B cell (primary cell): ENCODE measurements around the gene ECI1. TPM values are rescaled to one million over a fixed set of nuclear protein-coding genes. Genes with fewer than 3 reads are reported as not detected.

Source experiments
- ATAC-seq: fragments of 200-7000 bp; cut with Tn5 transposase; one replicate; pipeline ENCODE4 v1.10.0; 2021; ENCODE audit warnings: low read depth, mild to moderate bottlenecking, moderate number of reproducible peaks, moderate library complexity
- CTCF ChIA-PET: fragments of 350-600 bp; sonication (Branson Sonifier 250); formaldehyde crosslinking; loops from one replicate; lab custom pipeline; 2021; ENCODE audit warnings: antibody characterized with exemption, inconsistent platforms; lab: Charles Lee
- POLR2A ChIA-PET: fragments of 350-600 bp; sonication (Branson Sonifier 250); formaldehyde crosslinking; loops from one replicate; lab custom pipeline; 2021; ENCODE audit warnings: antibody characterized with exemption; lab: Charles Lee
- DNase-seq: peaks from one replicate; pipeline ENCODE4 v3.0.0; 2013
- H2AFZ ChIP-seq: 2 replicates; pipeline ENCODE4 v1.6.1; 2012; ENCODE audit warnings: mild to moderate bottlenecking, low read depth, low read length; ENCODE audit not compliant: insufficient read depth, poor library complexity, severe bottlenecking
- H3K27ac ChIP-seq, 2 donors: 1 replicate in 1 of 2; 2 replicates in 1 of 2; pipeline ENCODE4 v1.5.1; 2012 to 2013; ENCODE audit warnings: low read length in 2 of 2, mild to moderate bottlenecking in 2 of 2, moderate library complexity in 1 of 2
- H3K27me3 ChIP-seq, 4 experiments: fragments of 200-600 bp in 1 of 4; sonication (generic) in 1 of 4; replicated peaks in 1 of 4; 1 replicate in 2 of 4; 2 replicates in 2 of 4; pipeline versions ENCODE4 v1.6.1 to v1.7.0; 2013 to 2016; ENCODE audit warnings: low read length in 3 of 4, mild to moderate bottlenecking in 2 of 4, mixed read lengths in 1 of 4, moderate library complexity in 1 of 4; ENCODE audit not compliant: insufficient read depth in 4 of 4, control insufficient read depth in 3 of 4; ENCODE audit errors: control extremely low read depth in 1 of 4
- H3K36me3 ChIP-seq, 2 experiments: replicated peaks in 1 of 2; 1 replicate in 1 of 2; 2 replicates in 1 of 2; pipeline versions ENCODE4 v1.6.1 to v1.7.1; 2013; ENCODE audit warnings: low read length in 1 of 2; ENCODE audit not compliant: insufficient read depth in 2 of 2, control insufficient read depth in 1 of 2; ENCODE audit errors: control extremely low read depth in 1 of 2, extremely low read depth in 1 of 2
- H3K4me1 ChIP-seq, 2 donors: fragments of 200-600 bp in 1 of 2; sonication (generic) in 1 of 2; 1 replicate in 1 of 2; 2 replicates in 1 of 2; pipeline versions ENCODE4 v1.5.1 to v1.6.1; 2013 to 2017; ENCODE audit warnings: low read length in 2 of 2; ENCODE audit not compliant: control insufficient read depth in 2 of 2, insufficient read depth in 2 of 2
- H3K4me2 ChIP-seq: replicated peaks from 2 replicates; pipeline ENCODE3; 2012; ENCODE audit warnings: mild to moderate bottlenecking, low read depth, low read length; ENCODE audit not compliant: poor library complexity, severe bottlenecking
- H3K4me3 ChIP-seq, 5 experiments: fragments of 200-600 bp in 1 of 5; sonication (generic) in 1 of 5; 1 replicate in 3 of 5; 2 replicates in 2 of 5; pipeline versions ENCODE4 v1.5.1 to v1.7.0; 2011 to 2016; ENCODE audit warnings: low read length in 4 of 5, mild to moderate bottlenecking in 4 of 5, low read depth in 2 of 5, control low read depth in 1 of 5, moderate library complexity in 1 of 5; ENCODE audit not compliant: insufficient read depth in 1 of 5; ENCODE audit errors: control extremely low read depth in 1 of 5, extremely low read depth in 1 of 5
- H3K79me2 ChIP-seq: fragments of 200-600 bp; sonication (generic); one replicate; pipeline ENCODE4 v1.6.0; 2016; ENCODE audit warnings: low read length; ENCODE audit not compliant: control insufficient read depth, insufficient read depth
- H3K9ac ChIP-seq: fragments of 200-600 bp; sonication (generic); 2 replicates; pipeline ENCODE4 v1.6.1; 2017; ENCODE audit warnings: mild to moderate bottlenecking, low read length, moderate library complexity
- H3K9me3 ChIP-seq, 3 donors: one replicate each; pipeline versions ENCODE4 v1.6.1 to v1.7.1; 2013; ENCODE audit warnings: low read length in 2 of 3; ENCODE audit not compliant: control insufficient read depth in 2 of 3, insufficient read depth in 1 of 3; ENCODE audit errors: control extremely low read depth in 1 of 3
- H4K20me1 ChIP-seq: 2 replicates; pipeline ENCODE4 v1.6.0; 2012; ENCODE audit warnings: mild to moderate bottlenecking, low read length; ENCODE audit not compliant: insufficient read depth, control insufficient read depth, poor library complexity, severe bottlenecking
- H3K27ac Mint-ChIP-seq: one replicate; pipeline ENCODE4 v1.8.0; 2021; ENCODE audit warnings: mixed read lengths
- H3K27me3 Mint-ChIP-seq: one replicate; pipeline ENCODE4 v1.8.0; 2021; ENCODE audit warnings: mixed read lengths
- H3K4me1 Mint-ChIP-seq: one replicate; pipeline ENCODE4 v1.8.0; 2021; ENCODE audit warnings: mixed read lengths
- H3K4me3 Mint-ChIP-seq: one replicate; pipeline ENCODE4 v1.8.0; 2021; ENCODE audit warnings: mixed read lengths
- H3K9me3 Mint-ChIP-seq: one replicate; pipeline ENCODE4 v1.8.0; 2022; ENCODE audit warnings: mixed read lengths; ENCODE audit not compliant: insufficient read depth
- EZH2 ChIP-seq: IDR thresholded peaks from 2 replicates; pipeline ENCODE4 v1.6.1; 2012; ENCODE audit warnings: borderline replicate concordance, low read depth, mild to moderate bottlenecking, moderate library complexity, low read length; ENCODE audit not compliant: insufficient read depth, poor library complexity, severe bottlenecking
- WGBS: methylation state at CpG from one replicate; pipeline ENCODE4 v1.1.5; 2013; ENCODE audit warnings: missing lambda C conversion rate; ENCODE audit not compliant: insufficient coverage; 5-methylcytosine and 5-hydroxymethylcytosine counted together
- intact Hi-C: fragments of 100-400 bp; cut with micrococcal nuclease; formaldehyde crosslinking; loops from one replicate; pipeline ENCODE4 v1.10.0; 2022
- polyA plus RNA-seq: library from polyadenylated mRNA; depleted of rRNA; stranded (reverse); fragments of >200 nt; gene quantifications from 2 replicates; pipeline ENCODE4 v1.2.3, GENCODE V29; 2012
- total RNA-seq, 2 donors: library from RNA; stranded (reverse); fragments of 120-200 nt in 1 of 2; gene quantifications; 1 replicate in 1 of 2; 2 replicates in 1 of 2; pipeline versions ENCODE4 v1.2.3 to v1.2.4, GENCODE V29; 2013 to 2022
- TF ChIP-seq, protein P1 (sequence below): fragments of 200-600 bp; IDR thresholded peaks from one replicate; pipeline ENCODE4 v1.8.0; 2022; ENCODE audit warnings: antibody characterized with exemption, mild to moderate bottlenecking

Gene ECI1
- total and polyA plus RNA-seq, 2 donors (not counting 1 experiment from before 2014, with no cell fraction given) = 34.3 to 38.4 TPM

DNA sequence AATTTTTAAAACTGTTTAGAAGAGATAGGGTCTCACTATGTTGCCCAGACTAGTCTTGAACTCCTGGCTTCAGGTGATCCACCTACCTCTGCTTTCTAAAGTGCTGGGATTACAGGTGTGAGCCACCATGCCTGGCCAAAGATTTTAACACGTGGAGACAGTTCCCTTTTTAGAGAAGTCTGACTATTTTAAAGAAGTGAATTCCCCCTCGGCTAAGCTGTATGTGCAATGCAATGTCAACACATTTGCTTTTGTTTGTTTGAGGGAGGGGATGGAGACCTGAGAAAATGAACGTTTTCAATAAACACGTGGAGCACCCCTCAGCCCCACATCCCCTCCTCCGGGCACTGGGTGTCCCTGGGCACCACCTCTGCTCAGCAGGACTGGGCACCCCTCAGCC, 30.9 kb upstream of the ECI1 start:
- no peaks in the 10 kb centered on the region for H3K4me1 Mint-ChIP-seq
- no peaks in the 10 kb centered on the region for H3K36me3 ChIP-seq
- WGBS = 83% methylated on average over 1 of the region's 5 CpGs
- H3K9me3 ChIP-seq = no peaks in the 10 kb centered on the region
- no peak overlapping the region for H3K9ac ChIP-seq
- no peaks in the 10 kb centered on the region for H3K4me1 ChIP-seq
- H3K27ac Mint-ChIP-seq = no peak overlapping the region
- H3K27me3 ChIP-seq = no peaks in the 10 kb centered on the region
- no peaks in the 10 kb centered on the region for H4K20me1 ChIP-seq
- no peak overlapping the region for H2AFZ ChIP-seq
- no peaks in the 10 kb centered on the region for H3K9me3 Mint-ChIP-seq
- H3K27me3 Mint-ChIP-seq = no peaks in the 10 kb centered on the region
- no peak overlapping the region for H3K4me2 ChIP-seq
- H3K4me3 ChIP-seq = no peak overlapping the region
- H3K4me3 Mint-ChIP-seq = no peak overlapping the region
- no peak overlapping the region for H3K27ac ChIP-seq
- H3K79me2 ChIP-seq = no peaks in the 10 kb centered on the region
- ATAC-seq = no peak
- CTCF ChIA-PET = no interaction called here
- POLR2A ChIA-PET = interaction anchor here (0.7 kb wide), 2 partner anchors 146 to 311 kb away, joined by 3 to 4 read pairs; no protein-coding TSS in a partner anchor
- no peak for DNase-seq
- TF ChIP-seq, protein P1, sequence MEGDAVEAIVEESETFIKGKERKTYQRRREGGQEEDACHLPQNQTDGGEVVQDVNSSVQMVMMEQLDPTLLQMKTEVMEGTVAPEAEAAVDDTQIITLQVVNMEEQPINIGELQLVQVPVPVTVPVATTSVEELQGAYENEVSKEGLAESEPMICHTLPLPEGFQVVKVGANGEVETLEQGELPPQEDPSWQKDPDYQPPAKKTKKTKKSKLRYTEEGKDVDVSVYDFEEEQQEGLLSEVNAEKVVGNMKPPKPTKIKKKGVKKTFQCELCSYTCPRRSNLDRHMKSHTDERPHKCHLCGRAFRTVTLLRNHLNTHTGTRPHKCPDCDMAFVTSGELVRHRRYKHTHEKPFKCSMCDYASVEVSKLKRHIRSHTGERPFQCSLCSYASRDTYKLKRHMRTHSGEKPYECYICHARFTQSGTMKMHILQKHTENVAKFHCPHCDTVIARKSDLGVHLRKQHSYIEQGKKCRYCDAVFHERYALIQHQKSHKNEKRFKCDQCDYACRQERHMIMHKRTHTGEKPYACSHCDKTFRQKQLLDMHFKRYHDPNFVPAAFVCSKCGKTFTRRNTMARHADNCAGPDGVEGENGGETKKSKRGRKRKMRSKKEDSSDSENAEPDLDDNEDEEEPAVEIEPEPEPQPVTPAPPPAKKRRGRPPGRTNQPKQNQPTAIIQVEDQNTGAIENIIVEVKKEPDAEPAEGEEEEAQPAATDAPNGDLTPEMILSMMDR = no peak
- TF ChIP-seq EZH2 = no peak
- intact Hi-C loops = no loop called here

DNA sequence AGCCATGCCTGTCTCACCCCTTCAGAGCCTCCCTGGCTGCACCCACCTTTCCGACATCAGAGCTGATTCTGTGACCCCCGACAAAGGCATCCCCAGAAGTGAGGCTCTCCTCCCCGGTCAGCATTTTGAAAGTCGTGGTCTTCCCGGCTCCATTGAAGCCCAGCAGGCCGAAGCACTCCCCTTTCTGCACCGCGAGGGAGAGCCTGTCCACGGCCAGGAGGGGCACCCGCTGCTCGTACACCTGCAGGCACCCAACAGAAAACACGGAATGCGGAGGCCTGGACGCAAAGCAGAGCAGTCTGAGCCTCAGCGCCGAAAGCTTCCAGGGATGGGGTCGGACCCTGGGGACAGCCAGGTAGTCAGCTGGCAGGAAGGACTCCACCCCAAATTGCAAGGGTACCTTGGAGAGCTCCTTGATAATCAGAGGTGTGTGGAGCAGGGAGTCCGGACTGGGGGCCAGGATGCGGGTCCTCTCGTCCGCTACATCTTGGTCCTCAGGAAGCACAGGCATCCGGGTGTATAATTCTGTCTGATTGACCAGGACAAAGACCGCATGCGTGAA, 29.7 kb upstream of the ECI1 start:
- POLR2A ChIA-PET = interaction anchor here (0.5 kb wide), 1 partner anchor 12 kb away, joined by 5 read pairs; no protein-coding TSS in a partner anchor
- no peak for ATAC-seq

More for the DNA sequence above, 29.7 kb upstream of the ECI1 start:
- TF ChIP-seq, protein P1 = no peak
- TF ChIP-seq EZH2 = no peak
- H4K20me1 ChIP-seq = no peaks in the 10 kb centered on the region
- no peaks in the 10 kb centered on the region for H3K27me3 Mint-ChIP-seq
- no peaks in the 10 kb centered on the region for H3K9me3 Mint-ChIP-seq
- no peaks in the 10 kb centered on the region for H3K9me3 ChIP-seq
- no peaks in the 10 kb centered on the region for H3K4me1 Mint-ChIP-seq
- no peak for DNase-seq
- 96% methylated on average over 22 of the region's 24 CpGs for WGBS
- no peaks in the 10 kb centered on the region for H3K36me3 ChIP-seq
- H3K4me3 ChIP-seq = no peak overlapping the region
- no peak overlapping the region for H3K27ac Mint-ChIP-seq
- no peak overlapping the region for H3K27ac ChIP-seq
- intact Hi-C loops = no loop called here
- no peak overlapping the region for H2AFZ ChIP-seq
- no peak overlapping the region for H3K4me2 ChIP-seq
- H3K4me3 Mint-ChIP-seq = no peak overlapping the region
- no peak overlapping the region for H3K9ac ChIP-seq
- H3K4me1 ChIP-seq = no peaks in the 10 kb centered on the region
- H3K27me3 ChIP-seq = no peaks in the 10 kb centered on the region
- CTCF ChIA-PET = no interaction called here
- no peaks in the 10 kb centered on the region for H3K79me2 ChIP-seq
